HG03066 (cell line): ENCODE data around the gene EZH1.

Experiments
- ATAC-seq: cut with Tn5 transposase; IDR thresholded peaks from one replicate; pipeline ENCODE4 v1.9.1; 2021; ENCODE audit warnings: low read depth; ENCODE audit not compliant: unreplicated experiment

The EZH1 gene

GRCh38 chr17:42744806-42745617 is at the start of gene EZH1:
TSS of gene EZH1 (minus strand) at chr17:42745040. CDS start at chr17:42728941, 16,099 bp downstream.
- peak; percentile 73 for ATAC-seq

DNA sequence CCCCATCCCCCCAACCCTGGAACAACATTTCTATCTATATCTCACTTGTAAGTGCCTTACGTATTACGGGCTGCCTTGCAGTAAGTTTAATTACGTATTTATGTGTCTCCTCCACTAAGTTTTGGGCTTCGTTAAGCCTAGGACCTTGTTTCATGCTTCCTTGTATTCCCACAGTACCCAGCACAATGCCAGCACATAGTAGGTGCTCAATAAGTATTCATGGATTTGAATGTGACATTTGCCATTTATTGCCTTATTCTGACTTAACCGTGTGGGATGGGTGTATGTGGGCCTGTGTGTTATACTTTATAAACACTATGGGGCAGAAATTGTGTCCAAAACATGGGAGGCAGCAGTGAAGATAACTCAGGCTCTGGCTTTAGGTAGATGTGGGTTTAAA is 47.7 kb upstream of the EZH1 start:
- no peak for ATAC-seq

- ATAC-seq = no peak
These were observed 47.1 kb upstream of the EZH1 start for GRCh38 chr17:42791948-42792347.

GRCh38 chr17:42787266-42787665 is 42.4 kb upstream of the EZH1 start:
- ATAC-seq = no peak

- no peak for ATAC-seq
These were observed 40.2 kb upstream of the EZH1 start for GRCh38 chr17:42784811-42785592.

DNA sequence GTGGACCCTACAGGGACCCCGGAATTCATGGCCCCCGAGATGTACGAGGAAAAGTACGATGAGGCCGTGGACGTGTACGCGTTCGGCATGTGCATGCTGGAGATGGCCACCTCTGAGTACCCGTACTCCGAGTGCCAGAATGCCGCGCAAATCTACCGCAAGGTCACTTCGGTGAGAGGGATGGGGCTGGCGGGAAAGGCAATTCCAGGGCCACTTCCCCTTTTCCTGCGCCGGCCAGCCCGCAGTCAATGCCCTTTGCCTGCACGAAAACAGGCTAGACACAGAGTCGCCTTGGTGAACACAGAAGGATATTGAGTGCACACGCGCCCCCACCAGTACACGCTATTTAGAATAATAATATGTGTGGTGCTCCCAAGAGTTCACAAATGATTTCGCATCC is 39.6 kb upstream of the EZH1 start:
- no peak for ATAC-seq

DNA sequence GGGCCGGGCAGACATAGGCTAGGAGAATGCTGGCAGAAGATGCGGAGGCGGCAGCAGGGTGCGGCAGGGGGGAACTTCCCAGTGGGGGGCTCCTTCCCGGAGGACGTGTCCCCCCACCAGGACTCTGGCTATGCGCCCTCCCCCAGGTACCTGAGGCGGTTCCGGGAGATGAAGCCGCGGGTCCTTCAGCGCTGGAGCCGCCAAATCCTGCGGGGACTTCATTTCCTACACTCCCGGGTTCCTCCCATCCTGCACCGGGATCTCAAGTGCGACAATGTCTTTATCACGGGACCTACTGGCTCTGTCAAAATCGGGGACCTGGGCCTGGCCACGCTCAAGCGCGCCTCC is 38.9 kb upstream of the EZH1 start:
- no peak for ATAC-seq

DNA sequence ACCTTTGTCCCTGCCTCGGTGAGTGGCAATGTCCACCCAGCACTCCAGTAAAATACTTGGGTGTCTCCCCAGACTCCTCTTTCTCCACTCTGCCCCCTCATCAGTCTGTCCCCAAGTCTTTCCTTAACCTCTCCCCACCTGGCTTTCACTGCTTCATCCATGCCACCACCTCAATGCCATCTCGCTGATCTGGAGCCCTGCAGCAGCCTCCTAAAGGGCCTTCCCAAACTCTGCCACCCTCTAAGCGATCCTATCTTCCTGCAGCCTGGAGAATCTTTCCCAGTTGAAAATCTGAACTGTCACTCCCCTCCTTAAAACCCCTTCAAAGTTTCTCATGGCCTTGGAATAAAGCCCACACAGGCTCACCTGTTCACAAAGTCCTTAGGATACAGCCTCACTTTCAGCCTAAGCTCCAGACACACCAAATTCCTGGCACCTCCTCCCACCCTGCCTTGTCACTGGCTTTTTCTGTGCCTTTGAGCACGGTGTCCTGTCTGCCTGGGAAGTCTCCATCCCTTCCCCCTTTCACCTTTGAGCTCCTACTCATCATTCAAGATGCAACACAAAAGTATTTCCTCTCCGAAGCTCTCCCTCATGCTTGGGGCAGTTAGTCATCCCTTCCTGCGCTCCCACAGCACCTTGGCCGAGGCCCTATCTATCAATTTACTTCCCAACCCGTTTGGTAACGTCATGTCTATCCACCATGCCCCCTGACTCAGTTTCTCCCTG is 38.4 kb upstream of the EZH1 start:
- ATAC-seq = no peak

GRCh38 chr17:42782166-42783061 is 37.6 kb upstream of the EZH1 start:
- no peak for ATAC-seq

DNA sequence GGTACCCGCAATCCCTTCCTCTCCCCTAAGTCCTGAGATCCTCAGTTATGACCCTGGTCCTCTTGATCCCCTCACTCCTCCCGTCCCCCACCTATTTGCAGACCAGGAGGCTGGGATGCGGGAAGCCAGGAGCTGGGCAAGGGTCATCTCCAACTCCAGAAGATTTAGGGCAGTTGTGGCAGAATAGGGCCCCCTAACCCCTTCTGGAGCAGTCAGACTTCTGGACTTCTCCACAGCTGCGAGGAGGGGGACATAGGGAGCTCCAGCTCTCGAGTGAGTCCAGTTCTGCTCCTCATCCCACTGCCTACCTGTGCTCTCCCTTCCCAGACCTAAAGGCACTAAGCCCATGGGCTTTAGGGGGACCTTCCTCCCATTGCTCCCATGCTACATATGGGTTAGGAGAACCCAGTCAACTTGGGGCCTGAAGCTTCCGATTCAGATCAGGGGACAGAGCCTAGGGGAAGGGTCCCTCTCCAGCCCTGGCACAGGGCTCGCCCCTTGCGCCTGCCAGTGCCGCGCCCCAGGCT is 36.9 kb upstream of the EZH1 start:
- ATAC-seq = no peak

- ATAC-seq = no peak
These were observed 36.2 kb upstream of the EZH1 start for GRCh38 chr17:42780851-42781638.

- ATAC-seq = no peak
These were observed 35.4 kb upstream of the EZH1 start, which contains the start of gene WNK4 for GRCh38 chr17:42779936-42780850. TSS of gene WNK4 (plus strand) at chr17:42780610. CDS start at chr17:42780699, 89 bp downstream.

GRCh38 chr17:42779304-42779935 is 34.6 kb upstream of the EZH1 start:
- ATAC-seq = no peak

- ATAC-seq = no peak
These were observed 33.7 kb upstream of the EZH1 start for GRCh38 chr17:42778570-42778969.

DNA sequence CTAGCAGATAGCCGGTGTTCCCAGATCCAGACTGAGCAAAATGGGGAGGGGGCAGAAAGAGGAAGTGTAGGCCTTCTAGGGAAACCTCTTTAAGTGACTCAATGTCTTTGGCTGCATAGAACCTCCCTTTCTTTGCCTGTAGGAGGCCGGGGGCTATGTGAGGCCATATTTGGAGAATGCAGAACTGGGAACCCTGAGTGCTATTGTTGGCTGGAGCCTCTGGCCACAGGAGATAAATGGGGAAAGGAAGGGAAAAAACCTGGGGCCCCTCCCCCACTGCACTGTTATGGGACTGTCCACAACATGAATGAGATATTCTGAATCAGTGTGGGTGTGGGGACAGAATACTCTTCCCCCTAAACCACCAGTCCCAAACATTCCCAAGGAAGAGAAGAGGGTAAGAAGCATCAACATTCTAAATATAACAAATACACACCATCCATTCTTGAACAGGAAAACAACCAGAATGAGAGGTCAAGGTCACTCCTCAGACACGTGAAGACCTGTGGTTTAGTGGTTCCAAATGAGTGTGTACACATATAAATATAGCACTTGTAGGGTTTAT is 30.8 kb upstream of the EZH1 start:
- ATAC-seq = no peak

DNA sequence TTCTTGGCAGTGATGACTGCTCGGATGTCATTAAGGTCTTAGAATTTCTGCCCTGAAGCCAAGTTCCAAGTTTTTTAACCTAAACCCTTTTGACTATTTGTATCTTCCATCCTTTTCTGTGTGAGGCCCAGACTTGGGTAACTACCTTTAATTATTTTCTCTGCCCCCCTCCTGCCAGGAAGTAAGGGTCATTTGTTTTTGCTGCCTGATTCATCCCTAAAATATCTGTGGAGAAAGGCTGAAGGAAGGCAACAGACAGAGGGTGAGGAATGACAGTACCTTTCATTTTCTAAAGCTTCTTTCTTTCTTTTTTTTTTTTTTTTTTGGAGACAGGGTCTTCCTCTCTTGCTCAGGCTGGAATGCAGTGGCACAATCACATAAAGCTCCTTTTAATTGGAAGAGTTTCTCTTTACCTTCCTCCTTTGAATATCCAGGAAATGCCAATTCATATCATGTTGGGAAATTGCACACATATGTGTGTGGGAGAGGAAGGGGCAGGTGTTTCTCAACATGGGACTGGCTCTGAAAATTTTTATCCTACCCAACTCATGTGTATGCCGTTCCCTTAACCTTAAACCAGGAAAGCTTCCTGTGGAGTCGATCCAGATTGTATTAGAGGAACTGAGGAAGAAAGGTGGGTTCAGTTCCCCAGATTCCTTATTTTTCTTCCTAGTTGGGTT is 29.4 kb upstream of the EZH1 start:
- ATAC-seq = no peak
